ENCODE data around the gene ANKRD36C.
"Not testable (repeated sequence)": the region's sequence is repeated elsewhere in the genome, so short reads cannot be mapped to it uniquely, and the experiment has no call there.

The ANKRD36C gene

DNA sequence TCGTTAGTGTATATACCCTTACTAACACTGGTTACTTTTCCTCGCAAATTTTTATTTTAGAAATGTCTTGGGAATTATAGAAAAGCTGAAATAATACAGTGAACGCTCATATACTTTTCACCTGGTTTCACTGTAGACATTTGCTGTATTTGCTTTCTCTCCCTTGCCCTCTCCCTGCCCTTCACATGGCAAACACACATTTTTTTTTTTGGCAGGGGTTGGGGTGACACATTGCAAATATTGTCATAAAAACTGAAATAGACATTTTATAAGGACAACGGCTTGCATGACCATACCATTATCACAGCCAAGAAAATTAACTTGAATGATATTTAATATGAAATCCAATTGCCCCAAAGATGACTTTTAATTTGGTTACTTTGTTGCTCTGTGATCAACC is 24.7 kb upstream of the ANKRD36C start:
- H3K4me3 ChIP-seq (ENCODE audit: control insufficient read depth, low read depth, low read length); DNase-seq (ENCODE audit: low read depth): not testable (repeated sequence)

GRCh38 chr2:96012792-96013264 is 21.2 kb upstream of the ANKRD36C start:
- not testable (repeated sequence) for H3K4me3 ChIP-seq (ENCODE audit: control insufficient read depth, low read depth, low read length); DNase-seq (ENCODE audit: low read depth)

DNA sequence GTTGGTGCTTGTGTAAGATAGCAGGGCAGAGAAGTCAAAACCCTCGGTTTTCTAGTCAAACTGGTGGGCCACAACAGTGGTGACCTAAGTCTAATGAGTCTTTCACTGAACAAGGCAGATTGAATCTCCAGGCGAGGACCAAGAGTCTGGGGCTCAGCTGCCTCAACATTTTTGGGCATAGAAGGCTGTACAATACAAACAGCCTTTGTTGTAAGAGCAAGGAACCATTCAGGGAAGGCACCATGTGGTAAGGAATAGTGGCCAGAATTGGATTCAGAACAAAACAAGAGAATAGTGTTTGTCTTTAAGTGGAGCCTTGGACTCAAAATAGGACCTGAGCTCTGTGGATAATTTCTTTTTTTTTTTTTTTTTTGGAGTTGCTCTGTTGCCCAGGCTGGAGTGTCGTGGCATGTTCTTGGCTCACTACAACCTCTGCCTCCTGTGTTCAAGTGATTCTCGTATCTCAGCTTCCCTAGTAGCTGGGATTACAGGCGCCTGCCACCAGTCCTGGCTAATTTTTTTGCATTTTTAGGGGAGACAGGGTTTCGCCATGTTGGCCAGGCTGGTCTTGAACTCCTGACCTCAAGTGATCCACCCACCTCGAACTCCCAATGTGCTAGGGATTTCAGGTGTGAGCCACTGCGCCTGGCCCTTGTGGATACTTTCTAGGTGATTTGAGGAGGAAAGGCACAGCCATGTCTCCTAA is 20.6 kb upstream of the ANKRD36C start:
- DNase-seq (ENCODE audit: low read depth); H3K4me3 ChIP-seq (ENCODE audit: control insufficient read depth, low read depth, low read length): not testable (repeated sequence)

- DNase-seq (ENCODE audit: low read depth) = peak; percentile 14
These were observed 19.5 kb upstream of the ANKRD36C start for GRCh38 chr2:96011129-96011455.

DNA sequence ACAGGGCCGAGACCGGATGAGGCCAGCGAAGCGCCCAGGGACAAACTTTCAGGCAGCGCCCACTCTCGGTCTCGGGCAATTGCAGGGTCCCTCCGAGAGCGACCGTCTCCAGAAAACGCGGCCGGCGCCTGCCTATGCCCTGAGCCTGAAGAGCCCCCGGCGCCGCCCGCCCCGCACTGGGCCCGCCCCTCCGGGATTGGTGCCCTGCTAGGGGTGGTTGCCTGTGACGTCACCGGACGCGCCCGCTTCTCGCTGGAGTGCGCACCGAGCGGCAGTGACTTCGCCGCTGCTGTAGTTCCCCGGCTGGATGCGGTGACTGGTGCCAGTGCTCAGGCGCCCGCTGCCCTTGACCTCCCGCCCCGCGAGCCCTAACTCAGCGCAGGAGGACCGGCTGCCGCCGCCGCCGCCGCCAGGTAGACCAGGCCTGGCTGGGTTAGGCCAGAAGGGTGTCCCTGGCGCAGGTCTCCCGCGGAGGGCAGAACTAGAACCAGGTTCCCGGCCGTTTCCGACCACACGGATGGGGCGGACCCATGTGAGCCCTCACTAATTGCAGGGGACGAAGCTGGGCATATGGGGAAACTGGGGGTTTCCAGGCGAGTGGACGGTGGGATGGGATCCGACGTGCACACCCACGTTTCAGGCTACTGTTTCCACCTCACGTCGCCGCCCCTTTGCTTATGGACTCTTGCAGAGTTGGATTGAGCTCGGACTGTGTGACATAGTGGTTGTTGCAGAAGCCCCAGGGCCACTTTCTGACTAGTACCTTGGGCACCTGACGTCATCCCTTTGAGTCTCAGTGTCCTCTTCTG is 18.9 kb upstream of the ANKRD36C start:
- peak overlapping the region; percentile 34 for H3K4me3 ChIP-seq (ENCODE audit: control insufficient read depth, low read depth, low read length)
- peak; percentile 63 for DNase-seq (ENCODE audit: low read depth)

More at GRCh38 chr2:96011129-96011455, 19.5 kb upstream of the ANKRD36C start:
- H3K4me3 ChIP-seq (ENCODE audit: control insufficient read depth, low read depth, low read length) = not testable (repeated sequence)

DNA sequence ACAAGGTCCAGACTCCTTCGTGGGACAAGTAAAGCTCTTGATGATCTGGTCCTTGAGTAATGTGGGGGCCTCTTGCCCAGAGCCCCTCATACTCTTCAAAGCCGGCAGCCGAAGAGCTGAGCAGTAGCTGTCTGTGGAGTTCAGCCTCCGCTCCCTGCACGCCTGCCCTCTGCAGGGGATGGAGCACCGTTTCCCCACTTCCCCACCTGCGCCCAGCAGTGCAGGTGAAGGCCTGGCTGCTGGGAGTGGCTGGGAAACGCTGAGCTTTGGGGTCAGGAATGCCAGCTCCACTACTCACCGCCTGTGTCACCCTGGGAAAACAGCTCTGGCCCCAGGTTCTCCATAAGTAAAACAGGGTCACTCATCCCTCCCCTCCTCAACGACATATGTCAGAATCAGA is 18.2 kb upstream of the ANKRD36C start:
- not testable (repeated sequence) for DNase-seq (ENCODE audit: low read depth)
- peak overlapping the region; percentile 34 for H3K4me3 ChIP-seq (ENCODE audit: control insufficient read depth, low read depth, low read length)

DNA sequence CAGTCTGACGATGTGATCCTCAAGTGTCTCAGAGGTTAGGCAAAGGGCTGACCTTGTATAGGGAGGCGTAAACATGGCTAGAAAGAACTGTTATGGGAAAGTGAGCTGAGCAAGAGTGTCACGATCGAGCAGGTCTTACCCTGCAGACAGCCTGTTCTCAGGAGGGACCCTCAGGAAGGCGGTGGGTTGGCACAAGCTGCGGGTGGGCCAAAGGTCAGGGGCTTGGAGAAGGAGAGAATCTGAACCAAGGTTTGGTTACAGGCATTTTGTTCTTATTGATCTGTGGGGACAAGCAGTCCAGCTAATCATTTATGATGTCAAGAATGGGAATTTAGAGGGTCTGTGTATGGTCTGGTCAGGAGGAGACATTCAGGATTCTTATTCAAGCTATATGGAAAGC is 16.4 kb upstream of the ANKRD36C start:
- not testable (repeated sequence) for H3K4me3 ChIP-seq (ENCODE audit: control insufficient read depth, low read depth, low read length); DNase-seq (ENCODE audit: low read depth)

- H3K4me3 ChIP-seq (ENCODE audit: control insufficient read depth, low read depth, low read length); DNase-seq (ENCODE audit: low read depth): not testable (repeated sequence)
These were observed 14.6 kb upstream of the ANKRD36C start for GRCh38 chr2:96006248-96006647.

DNA sequence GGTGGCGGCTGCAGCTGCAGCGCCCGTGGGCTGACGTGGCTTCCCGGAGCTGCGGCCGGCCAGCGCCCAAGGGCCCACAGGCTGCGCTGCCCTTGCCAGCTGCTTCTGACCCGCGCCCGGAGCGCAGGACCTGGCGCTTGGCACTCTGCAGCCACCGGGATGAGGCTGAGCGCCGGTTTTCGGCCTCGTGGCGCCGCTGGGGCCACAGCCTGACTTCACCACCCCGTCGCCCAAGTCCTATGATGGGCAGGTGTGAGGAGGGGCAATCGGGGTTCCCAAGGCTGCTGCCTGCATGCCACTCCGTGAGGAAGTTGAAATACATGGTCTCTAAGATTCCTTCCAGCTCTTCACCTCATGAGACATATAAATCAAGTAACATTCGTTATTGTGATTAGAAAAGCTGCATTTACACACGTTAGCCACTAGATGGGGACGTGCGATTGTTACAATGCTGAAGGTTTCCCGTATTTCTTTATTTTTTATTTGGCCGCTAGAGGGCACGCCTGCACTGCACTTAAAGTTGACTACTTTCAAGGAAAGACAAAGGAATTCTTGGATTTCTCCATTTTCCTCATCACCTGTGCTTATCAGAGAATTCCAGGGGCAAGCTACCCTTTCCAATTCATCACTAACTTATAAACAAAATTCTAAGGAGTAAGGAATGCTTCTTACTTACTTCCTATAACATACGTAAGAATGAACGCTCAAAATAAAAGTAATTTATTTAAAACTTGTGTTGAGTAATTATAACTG is 1.1 kb upstream of the ANKRD36C start:
- peak; percentile 51 for DNase-seq (ENCODE audit: low read depth)
- TF ChIP-seq, protein P1, sequence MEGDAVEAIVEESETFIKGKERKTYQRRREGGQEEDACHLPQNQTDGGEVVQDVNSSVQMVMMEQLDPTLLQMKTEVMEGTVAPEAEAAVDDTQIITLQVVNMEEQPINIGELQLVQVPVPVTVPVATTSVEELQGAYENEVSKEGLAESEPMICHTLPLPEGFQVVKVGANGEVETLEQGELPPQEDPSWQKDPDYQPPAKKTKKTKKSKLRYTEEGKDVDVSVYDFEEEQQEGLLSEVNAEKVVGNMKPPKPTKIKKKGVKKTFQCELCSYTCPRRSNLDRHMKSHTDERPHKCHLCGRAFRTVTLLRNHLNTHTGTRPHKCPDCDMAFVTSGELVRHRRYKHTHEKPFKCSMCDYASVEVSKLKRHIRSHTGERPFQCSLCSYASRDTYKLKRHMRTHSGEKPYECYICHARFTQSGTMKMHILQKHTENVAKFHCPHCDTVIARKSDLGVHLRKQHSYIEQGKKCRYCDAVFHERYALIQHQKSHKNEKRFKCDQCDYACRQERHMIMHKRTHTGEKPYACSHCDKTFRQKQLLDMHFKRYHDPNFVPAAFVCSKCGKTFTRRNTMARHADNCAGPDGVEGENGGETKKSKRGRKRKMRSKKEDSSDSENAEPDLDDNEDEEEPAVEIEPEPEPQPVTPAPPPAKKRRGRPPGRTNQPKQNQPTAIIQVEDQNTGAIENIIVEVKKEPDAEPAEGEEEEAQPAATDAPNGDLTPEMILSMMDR (conservative IDR thresholded peaks at IDR 0.05; ENCODE audit: control insufficient read depth, insufficient read depth, low read depth, low read length) = peak; percentile 67
- peak overlapping the region; percentile 52 for H3K4me3 ChIP-seq (ENCODE audit: control insufficient read depth, low read depth, low read length)

DNA sequence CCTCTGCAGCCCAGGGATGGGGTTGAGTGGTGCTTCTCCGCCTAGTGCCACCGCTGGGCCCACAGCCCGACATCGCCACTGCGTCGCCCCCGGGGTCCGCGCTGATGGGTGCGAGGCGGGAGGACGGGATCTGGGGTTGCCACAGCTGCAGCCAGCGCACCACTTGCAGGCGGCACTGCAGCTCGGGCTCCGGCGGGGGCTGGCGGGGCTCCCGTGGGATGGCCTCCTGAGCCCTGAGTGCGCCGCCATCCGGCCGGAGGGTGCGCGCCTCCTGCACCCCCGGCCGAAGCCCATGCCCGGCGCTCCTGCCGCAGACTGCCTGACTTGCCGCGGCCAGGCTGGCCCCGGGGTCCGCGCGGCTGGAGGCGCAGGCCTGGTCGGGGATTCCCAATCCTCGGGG is 478 bp upstream of the ANKRD36C start:
- H3K4me3 ChIP-seq (ENCODE audit: control insufficient read depth, low read depth, low read length) = peak overlapping the region; percentile 52
- DNase-seq (ENCODE audit: low read depth) = not testable (repeated sequence)

GRCh38 chr2:95990884-95991283 is 740 bp downstream of the ANKRD36C start:
- DNase-seq (ENCODE audit: low read depth) = not testable (repeated sequence)
- H3K4me3 ChIP-seq (ENCODE audit: control insufficient read depth, low read depth, low read length) = peak overlapping the region; percentile 40

GRCh38 chr2:95951662-95952061 is 40.0 kb downstream of the ANKRD36C start:
- H3K4me3 ChIP-seq (ENCODE audit: control insufficient read depth, low read depth, low read length); DNase-seq (ENCODE audit: low read depth): not testable (repeated sequence)

GRCh38 chr2:95948039-95948438 is 43.6 kb downstream of the ANKRD36C start:
- not testable (repeated sequence) for H3K4me3 ChIP-seq (ENCODE audit: control insufficient read depth, low read depth, low read length)
- DNase-seq (ENCODE audit: low read depth) = peak; percentile 27

GRCh38 chr2:95939947-95940346 is 51.7 kb downstream of the ANKRD36C start:
- not testable (repeated sequence) for DNase-seq (ENCODE audit: low read depth); H3K4me3 ChIP-seq (ENCODE audit: control insufficient read depth, low read depth, low read length)

DNA sequence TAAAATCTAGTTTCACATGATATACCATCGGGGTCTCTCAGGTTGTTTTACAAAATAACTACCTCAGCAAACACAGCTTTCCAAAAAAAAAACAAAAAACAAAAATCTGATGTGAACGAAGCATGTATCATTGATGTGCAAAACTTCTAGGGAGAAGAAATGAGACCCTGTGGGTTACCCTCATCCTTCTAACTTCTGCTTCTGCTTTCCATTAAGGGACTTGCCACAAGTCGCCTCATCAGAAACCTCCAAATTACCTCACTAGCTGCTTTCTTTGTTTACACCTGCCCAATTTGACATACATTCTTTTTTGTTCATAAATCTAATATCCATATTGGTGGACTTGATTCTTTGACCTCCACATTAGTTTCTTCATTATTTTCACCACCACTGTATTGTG is 60.9 kb downstream of the ANKRD36C start:
- DNase-seq (ENCODE audit: low read depth); H3K4me3 ChIP-seq (ENCODE audit: control insufficient read depth, low read depth, low read length): not testable (repeated sequence)

GRCh38 chr2:95917007-95917406 is 74.6 kb downstream of the ANKRD36C start:
- H3K4me3 ChIP-seq (ENCODE audit: control insufficient read depth, low read depth, low read length); DNase-seq (ENCODE audit: low read depth): not testable (repeated sequence)

DNA sequence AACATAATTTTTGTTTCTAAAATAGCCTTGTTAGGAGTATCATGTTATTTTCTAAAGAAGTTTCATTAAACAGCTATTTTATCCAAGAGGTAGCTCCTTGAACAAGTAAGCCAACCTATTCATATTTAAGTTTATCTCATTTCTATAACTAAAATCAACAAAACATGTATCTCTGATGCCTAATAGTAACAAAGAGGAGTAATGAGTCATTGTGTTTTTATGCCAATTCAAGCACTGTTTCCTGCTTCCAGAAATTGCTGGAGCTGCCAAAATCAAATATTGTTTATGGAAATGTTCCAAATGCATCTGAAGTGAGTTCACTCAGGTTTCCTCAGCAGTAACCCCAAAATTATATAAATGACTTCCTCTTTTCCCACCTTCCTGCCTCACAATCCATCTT is 76.5 kb downstream of the ANKRD36C start:
- DNase-seq (ENCODE audit: low read depth) = peak; percentile 24
- H3K4me3 ChIP-seq (ENCODE audit: control insufficient read depth, low read depth, low read length) = not testable (repeated sequence)
